OCI-LY3 (cell line): ENCODE measurements around the gene MUL1.

Experiments
- CTCF ChIP-seq: fragments of 200-600, 300-600 bp; sonication (generic); IDR thresholded peaks from 2 replicates; pipeline ENCODE4 v1.5.1; 2014; ENCODE audit warnings: antibody characterized with exemption, low read length, low read depth
- EZH2phosphoT487 ChIP-seq: fragments of 200-600 bp; shearing (Covaris generic); IDR thresholded peaks from 2 replicates; pipeline ENCODE4 v1.6.1; 2018; ENCODE audit warnings: antibody characterized with exemption, mixed run types, low read depth

DNA sequence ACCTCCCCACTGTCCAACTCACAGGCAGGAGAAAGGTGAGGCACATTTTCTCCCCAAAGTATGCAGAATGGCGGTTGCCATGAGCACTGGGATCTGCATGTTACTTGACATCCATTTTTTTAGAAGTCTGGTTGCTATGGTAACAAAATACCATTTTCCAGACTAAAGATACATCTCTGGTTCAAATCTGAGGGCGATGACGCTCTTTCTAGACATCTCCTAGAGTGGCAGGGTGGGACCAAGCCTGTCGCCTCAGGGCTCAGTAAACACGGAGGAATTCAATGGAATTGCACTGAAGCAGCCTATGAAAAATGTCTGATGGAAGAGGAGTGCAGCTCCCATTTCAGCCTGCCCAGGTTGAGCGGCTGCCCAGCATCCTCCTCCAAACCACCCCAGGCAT lies 22.9 kb upstream of the MUL1 start:
- TF ChIP-seq CTCF = no peak
- TF ChIP-seq EZH2phosphoT487 = no peak
